GM18870 (cell line): ENCODE results near the gene BLMH.
"Not testable (repeated sequence)": the region's sequence is repeated elsewhere in the genome, so short reads cannot be mapped to it uniquely, and the experiment has no call there.

Experiments
- ATAC-seq: cut with Tn5 transposase; IDR thresholded peaks from one replicate; pipeline ENCODE4 v1.9.1; 2021; ENCODE audit warnings: moderate library complexity; ENCODE audit not compliant: unreplicated experiment

BLMH gene

GRCh38 chr17:30232015-30232823 is 59.5 kb downstream of the BLMH start:
- no peak for ATAC-seq

DNA sequence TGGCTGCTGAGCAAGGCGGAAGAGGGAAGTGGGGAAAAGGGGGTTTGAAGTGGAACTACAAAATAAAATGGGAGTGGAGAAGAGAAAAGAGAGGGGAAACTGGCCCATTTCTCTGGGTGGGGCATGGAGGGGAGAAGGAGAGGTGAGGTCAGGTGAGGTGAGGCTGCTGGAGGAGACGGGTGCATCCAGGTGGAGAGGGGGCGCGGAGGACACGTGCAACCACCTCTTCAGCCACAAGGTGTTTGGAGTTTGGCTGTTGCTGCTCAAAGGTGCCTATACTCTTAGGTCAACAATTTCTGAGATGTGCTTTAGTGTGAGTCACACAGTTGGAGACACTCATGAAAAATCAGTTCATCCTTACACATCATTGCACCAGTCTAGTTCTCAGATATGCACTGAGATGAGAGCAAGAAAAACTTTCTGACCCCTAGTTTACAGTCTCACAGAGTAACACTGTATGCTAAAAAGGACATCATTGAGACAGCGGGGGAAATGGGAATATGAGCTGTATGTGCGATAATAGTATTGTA is 61.1 kb downstream of the BLMH start:
- ATAC-seq = no peak

DNA sequence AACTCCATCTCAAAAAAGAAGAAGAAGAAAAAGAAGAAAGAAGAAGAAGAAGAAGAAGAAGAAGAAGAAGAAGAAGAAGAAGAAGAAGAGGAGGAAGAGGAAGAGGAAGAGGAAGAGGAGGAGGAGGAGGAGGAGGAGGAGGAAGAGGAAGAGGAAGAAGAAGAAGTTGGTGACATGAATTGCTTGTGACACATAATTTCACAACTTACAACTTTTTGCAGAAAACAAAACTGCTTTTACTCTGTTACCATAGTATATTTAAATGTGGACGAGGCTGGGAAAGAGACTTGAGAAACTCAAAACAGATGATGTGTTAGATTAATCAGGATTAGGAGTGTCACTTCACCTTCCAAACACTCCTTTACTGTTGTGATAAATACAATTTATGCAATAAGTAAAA is 61.7 kb downstream of the BLMH start:
- ATAC-seq = not testable (repeated sequence)

DNA sequence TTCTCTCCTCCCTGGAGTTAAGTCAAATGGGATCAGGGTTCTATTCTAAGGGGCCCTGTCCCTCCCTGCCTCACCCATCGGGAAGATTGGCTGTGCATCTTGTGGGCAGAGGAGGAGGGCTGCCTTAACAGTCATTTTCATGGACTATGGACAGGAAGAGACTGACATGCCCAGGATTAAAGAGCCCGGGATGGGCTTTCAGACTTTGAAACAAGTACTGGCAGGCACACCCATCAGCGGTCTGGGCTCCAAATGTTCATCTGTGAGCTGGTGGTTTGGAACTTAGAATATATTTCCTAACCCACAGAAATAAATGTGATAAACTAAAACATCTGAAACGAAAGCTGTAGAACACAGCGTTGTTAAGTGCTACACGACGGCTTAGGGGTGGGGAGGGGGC is 62.7 kb downstream of the BLMH start:
- no peak for ATAC-seq

- no peak for ATAC-seq
These were observed 63.7 kb downstream of the BLMH start for GRCh38 chr17:30228011-30228410.

- ATAC-seq = no peak
These were observed 64.9 kb downstream of the BLMH start for GRCh38 chr17:30226878-30227277.

- no peak for ATAC-seq
These were observed 65.7 kb downstream of the BLMH start for GRCh38 chr17:30225919-30226553.

DNA sequence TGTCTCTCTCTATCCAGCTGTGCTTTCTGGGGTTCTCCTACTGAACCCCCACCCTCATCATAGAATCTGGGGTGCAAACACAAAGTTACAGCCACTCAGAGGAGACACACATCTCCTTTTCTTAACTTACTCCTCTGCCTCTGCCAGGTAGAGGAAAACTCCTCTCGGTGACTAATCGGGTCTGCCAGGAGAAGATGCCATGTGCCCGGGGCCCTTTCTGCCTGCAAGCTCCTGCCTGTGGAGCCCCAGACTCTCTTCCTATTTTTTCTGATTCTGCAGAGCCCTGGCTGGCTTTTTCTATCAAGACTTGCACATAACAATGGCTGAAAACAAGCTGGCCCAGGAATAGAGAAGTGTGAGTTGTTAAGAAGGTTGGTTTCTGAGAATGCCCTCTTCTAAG is 66.6 kb downstream of the BLMH start:
- no peak for ATAC-seq

- no peak for ATAC-seq
These were observed 67.3 kb downstream of the BLMH start for GRCh38 chr17:30224419-30224960.

DNA sequence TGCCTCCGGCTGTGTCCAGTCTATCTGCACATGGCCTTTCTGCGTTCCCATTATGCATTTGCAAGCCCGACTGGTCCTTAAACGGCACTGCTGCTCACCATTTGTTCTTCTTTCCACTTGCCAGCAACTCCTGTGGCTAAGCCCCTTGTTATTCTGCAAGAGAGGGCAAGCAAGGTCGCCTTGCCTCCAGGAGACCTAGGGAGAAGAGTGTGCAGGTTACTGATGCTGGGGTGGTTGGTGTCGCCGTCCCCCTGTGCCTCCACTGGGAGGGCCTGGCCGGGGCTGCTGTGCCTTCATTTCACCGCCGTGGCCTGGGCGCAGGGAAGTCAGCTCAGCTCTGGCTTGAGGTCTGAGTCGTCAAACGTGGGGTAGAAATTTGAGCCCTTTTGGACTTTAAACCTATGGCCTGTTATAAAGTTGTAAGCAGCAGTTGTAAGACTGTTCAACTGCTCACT is 69.0 kb downstream of the BLMH start:
- ATAC-seq = no peak

DNA sequence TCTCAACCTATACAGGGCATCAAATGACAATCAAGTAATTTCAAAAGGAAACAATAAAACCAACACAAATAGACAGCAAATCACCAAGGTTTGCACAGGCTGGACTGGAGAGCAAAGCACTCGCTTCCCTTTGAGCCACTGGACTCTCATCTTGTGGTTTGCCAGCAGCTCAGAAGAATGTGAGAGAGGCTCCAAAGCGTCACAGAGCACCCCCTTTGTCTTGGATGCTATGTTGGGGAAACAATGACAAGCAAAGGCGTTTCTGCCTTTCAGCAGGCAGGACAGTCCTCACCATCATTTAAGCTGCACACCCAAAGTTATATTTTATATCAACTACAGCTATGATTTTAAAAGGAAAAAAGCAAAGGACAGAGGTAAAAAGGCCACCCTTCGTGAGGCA is 69.5 kb downstream of the BLMH start:
- no peak for ATAC-seq

GRCh38 chr17:30221346-30221745 is 70.4 kb downstream of the BLMH start:
- no peak for ATAC-seq

DNA sequence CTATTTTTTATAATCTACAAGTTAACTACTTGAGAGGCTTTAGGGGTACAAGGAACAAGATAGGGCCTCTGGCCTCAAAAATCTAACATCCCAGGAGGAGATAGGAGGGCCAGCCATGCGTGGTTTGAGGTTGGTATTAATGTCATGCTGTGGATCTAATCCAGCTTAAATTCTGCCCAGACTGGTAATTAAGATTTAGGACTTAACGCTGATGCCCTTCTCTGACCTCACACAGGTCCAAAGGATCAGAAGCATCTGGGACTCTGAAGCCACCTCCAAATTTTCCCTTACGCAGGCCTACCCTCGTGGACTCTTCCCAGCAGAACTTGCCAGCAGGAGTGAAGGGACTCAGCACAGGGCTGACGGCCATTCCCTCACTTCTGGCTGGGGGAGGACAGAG is 71.3 kb downstream of the BLMH start:
- ATAC-seq = no peak

GRCh38 chr17:30219833-30220232 is 71.9 kb downstream of the BLMH start:
- no peak for ATAC-seq

GRCh38 chr17:30219315-30219714 is 72.4 kb downstream of the BLMH start:
- no peak for ATAC-seq

DNA sequence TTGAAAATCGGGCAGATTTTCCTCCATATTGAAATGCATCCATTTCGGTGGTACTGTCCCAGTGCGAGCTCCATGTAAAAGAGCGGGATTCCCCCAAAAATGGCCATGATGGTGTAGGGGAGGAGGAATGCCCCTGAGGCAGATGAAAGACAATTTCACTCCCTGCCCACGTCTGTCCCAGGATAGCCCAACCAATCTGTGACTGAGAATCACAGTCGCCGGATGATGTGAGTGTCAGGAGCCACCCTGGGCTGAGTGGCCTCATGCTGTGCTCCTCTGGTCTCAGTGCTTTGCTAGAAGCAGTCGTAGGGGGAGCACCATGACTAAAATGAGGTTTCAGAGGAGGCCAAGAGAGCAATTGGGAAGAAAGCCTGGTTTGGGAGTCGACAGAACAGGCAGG is 72.9 kb downstream of the BLMH start:
- ATAC-seq = no peak

GRCh38 chr17:30217746-30218245 is 73.9 kb downstream of the BLMH start:
- no peak for ATAC-seq

GRCh38 chr17:30217054-30217453 is 74.7 kb downstream of the BLMH start:
- ATAC-seq = no peak

GRCh38 chr17:30212750-30213149 is 79.0 kb downstream of the BLMH start:
- peak; percentile 74 for ATAC-seq

DNA sequence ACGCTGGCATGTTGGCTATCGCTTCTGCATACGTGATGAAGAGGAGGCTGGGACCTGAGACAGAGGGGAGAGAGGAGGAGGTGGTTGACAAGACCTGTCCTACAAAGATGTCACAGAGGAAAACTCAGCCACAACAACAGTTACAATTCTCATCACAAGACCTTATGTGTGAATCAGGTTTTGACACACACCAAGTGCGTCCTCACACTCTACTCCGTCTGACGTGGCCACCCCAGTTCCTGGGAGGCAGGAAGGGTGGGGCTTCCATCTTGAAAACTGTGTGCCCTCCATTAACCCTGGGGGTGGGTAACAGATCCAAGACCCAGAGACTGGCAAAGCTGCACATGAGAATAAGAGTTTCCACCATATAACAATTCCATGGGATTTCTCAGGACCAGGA is 80.4 kb downstream of the BLMH start:
- ATAC-seq = no peak

DNA sequence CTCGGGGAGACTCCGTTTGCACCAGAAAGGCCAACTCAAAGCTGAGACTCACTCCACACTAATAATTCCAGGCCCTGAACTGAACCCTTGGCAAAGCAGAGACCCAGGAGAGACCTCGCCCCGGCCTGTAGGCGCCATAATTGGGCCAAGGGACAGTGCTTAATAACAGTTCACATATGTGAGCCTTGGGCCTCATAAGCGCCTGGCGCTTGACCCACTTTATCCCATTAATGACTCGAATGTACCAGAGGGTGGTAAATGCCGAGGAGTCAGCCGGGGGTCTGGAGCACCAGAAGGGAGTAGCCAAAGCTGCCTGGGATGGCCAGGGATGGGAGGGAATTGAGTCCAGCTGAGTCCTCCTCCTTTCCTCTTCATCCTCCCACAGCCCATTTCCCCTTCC is 80.8 kb downstream of the BLMH start:
- ATAC-seq = no peak

DNA sequence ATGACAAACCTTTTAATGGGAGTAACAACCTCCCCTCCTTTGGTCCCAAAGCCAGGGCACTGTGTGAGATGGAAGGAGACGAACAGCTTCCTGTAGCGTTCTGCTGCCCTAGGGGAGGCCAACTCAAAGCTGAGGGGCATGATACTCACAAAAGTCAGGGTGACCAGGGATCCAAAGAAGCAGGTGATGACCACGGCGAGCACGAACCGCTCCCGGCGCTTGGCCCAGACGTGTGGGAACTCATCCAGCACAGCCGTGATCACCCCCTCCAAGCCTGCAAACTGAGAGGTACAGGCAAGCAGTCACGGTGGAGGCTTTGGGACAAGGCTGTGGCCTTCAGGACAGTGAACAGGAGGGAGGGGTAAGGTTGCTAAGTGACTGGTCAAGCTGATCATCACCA is 81.4 kb downstream of the BLMH start:
- ATAC-seq = no peak
